Mucosa of rectum (tissue), 2 donors: Measurements from ENCODE around the gene MAP3K19.
A peak's percentile ranks its signal among the peaks of the same experiment; 100 is the strongest.
"Not testable (repeated sequence)": the region's sequence is repeated elsewhere in the genome, so short reads cannot be mapped to it uniquely, and the experiment has no call there.

Source experiments
- H3K27ac ChIP-seq, 2 donors: one replicate each; pipeline ENCODE4 v1.7.0; 2013; ENCODE audit warnings: inconsistent platforms in 2 of 2, low read depth in 2 of 2, low read length in 2 of 2
- H3K27me3 ChIP-seq, 2 donors: one replicate each; pipeline ENCODE4 v1.7.0; 2013; ENCODE audit warnings: low read length in 2 of 2; ENCODE audit not compliant: control insufficient read depth in 2 of 2, insufficient read depth in 2 of 2
- H3K36me3 ChIP-seq, 2 donors: one replicate each; pipeline ENCODE4 v1.7.0; 2013; ENCODE audit warnings: low read length in 2 of 2; ENCODE audit not compliant: control insufficient read depth in 2 of 2, insufficient read depth in 2 of 2
- H3K4me1 ChIP-seq, 2 donors: one replicate each; pipeline ENCODE4 v1.7.0; 2013; ENCODE audit warnings: low read length in 2 of 2, mild to moderate bottlenecking in 1 of 2; ENCODE audit not compliant: control insufficient read depth in 2 of 2, insufficient read depth in 2 of 2
- H3K4me3 ChIP-seq, 2 donors: one replicate each; pipeline ENCODE4 v1.7.0; 2013; ENCODE audit warnings: low read length in 2 of 2
- H3K9ac ChIP-seq, 2 donors: one replicate each; pipeline ENCODE4 v1.7.0; 2013; ENCODE audit warnings: low read length in 2 of 2, low read depth in 1 of 2, mild to moderate bottlenecking in 1 of 2
- H3K9me3 ChIP-seq, 2 donors: one replicate each; pipeline ENCODE4 v1.7.0; 2013; ENCODE audit warnings: low read length in 2 of 2; ENCODE audit not compliant: control insufficient read depth in 2 of 2
- donor health status: healthy.
- donor health status: Normal muscosa, but diverticular disease.

The MAP3K19 gene

GRCh38 chr2:134967166-134967565 lies 80.1 kb downstream of the MAP3K19 start:
- not testable (repeated sequence) for H3K4me3 ChIP-seq, H3K36me3 ChIP-seq, H3K9me3 ChIP-seq, H3K9ac ChIP-seq, H3K4me1 ChIP-seq, H3K27ac ChIP-seq, H3K27me3 ChIP-seq

- Histone ChIP-seq H3K36me3 (peaks cover 21 to 23% of the 10 kb centered on the region in 2 donors), H3K9ac (no peak overlapping the region), H3K4me3 (no peak overlapping the region), H3K9me3 (no peaks in the 10 kb centered on the region), H3K4me1 (peaks cover 5 to 16% of the 10 kb centered on the region in 2 donors), H3K27me3 (no peaks in the 10 kb centered on the region), H3K27ac (no peak overlapping the region)
Observed at GRCh38 chr2:134957477-134957876, 89.8 kb downstream of the MAP3K19 start.

DNA sequence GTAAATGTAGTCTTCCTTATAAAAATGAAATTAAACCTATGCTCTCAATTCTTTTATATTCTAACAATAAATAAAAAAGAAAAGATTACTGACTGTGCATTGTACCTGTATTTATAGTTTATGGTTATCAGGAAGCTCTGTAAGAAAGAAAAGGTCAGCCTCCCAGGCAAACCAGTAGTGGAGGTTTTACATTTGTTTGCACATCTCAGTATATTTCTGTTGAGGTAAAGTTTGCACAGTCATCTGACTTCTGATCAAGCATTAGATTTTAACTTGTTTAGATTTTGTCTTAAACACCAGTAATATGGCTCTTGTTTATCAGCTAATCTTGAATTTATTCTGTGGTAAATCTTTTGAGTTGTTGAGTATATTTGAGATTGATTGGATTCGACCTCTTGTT lies 91.5 kb downstream of the MAP3K19 start:
- H3K27ac ChIP-seq = peak overlapping the region in 1 of 2 donors; percentile 21
- no peak overlapping the region for H3K9ac ChIP-seq
- H3K4me1 ChIP-seq = peaks cover 5 to 16% of the 10 kb centered on the region in 2 donors
- peaks cover 27 to 28% of the 10 kb centered on the region in 2 donors for H3K36me3 ChIP-seq
- H3K27me3 ChIP-seq = no peaks in the 10 kb centered on the region
- no peaks in the 10 kb centered on the region for H3K9me3 ChIP-seq
- no peak overlapping the region for H3K4me3 ChIP-seq

GRCh38 chr2:134954065-134954464 lies 93.2 kb downstream of the MAP3K19 start:
- Histone ChIP-seq H3K27me3 (no peaks in the 10 kb centered on the region), H3K4me1 (peaks cover 2 to 21% of the 10 kb centered on the region in 2 donors), H3K4me3 (no peak overlapping the region), H3K36me3 (peaks cover 27 to 28% of the 10 kb centered on the region in 2 donors), H3K9me3 (no peaks in the 10 kb centered on the region), H3K9ac (no peak overlapping the region), H3K27ac (no peak overlapping the region)

DNA sequence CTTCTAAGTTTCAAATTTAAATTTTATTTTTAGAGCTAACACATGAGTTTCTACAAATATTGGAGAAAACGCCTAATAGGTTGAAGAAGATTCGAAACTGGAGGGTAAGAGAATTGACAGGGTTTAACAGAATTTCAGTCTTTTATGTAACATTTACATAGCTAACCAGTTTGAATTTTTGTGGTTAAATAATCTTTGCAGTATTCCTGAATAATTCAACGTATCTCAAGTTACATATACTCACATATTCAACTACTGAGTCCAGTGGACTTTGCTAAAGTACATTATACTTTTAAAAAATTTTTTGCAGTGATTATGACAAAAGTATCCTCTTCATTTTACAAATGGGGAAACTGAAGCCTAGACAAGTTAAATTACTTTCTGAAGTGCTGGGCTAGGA lies 94.6 kb downstream of the MAP3K19 start:
- Histone ChIP-seq H3K4me1 (peaks cover 0 to 13% of the 10 kb centered on the region in 2 donors), H3K9me3 (no peaks in the 10 kb centered on the region), H3K27ac (no peak overlapping the region), H3K27me3 (no peaks in the 10 kb centered on the region), H3K9ac (no peak overlapping the region), H3K4me3 (no peak overlapping the region), H3K36me3 (peaks cover 29 to 35% of the 10 kb centered on the region in 2 donors)

DNA sequence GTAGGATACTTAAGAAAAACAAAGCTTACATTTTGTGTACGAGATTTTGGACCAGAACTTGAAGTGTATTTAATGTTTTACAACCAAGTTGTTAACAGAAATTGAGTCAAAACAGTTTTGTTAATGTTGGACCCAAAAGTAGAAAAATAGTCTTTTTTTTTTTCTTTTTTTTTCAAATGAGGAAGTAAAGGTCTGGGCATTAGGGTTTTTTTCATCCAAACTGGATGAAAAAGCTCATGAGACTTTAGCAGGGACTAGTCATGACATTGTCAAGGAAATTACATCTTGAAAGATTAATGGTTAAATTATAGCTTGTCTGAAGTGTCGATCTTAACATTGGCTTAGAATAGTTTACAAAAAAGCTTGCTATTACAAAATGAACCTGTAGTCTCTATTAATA lies 96.4 kb downstream of the MAP3K19 start:
- Histone ChIP-seq H3K4me1 (peaks cover 0 to 13% of the 10 kb centered on the region in 2 donors), H3K9ac (no peak overlapping the region), H3K9me3 (no peaks in the 10 kb centered on the region), H3K36me3 (peaks cover 34 to 40% of the 10 kb centered on the region in 2 donors), H3K4me3 (no peak overlapping the region), H3K27ac (peak overlapping the region in 1 of 2 donors; percentile 54), H3K27me3 (no peaks in the 10 kb centered on the region)

GRCh38 chr2:134949981-134950708 lies 97.1 kb downstream of the MAP3K19 start:
- Histone ChIP-seq H3K36me3 (peaks cover 36 to 42% of the 10 kb centered on the region in 2 donors), H3K27me3 (no peaks in the 10 kb centered on the region), H3K9me3 (no peaks in the 10 kb centered on the region), H3K9ac (no peak overlapping the region), H3K4me3 (no peak overlapping the region), H3K4me1 (peaks cover 0 to 9% of the 10 kb centered on the region in 2 donors), H3K27ac (peak overlapping the region; percentile 54 to 57)

DNA sequence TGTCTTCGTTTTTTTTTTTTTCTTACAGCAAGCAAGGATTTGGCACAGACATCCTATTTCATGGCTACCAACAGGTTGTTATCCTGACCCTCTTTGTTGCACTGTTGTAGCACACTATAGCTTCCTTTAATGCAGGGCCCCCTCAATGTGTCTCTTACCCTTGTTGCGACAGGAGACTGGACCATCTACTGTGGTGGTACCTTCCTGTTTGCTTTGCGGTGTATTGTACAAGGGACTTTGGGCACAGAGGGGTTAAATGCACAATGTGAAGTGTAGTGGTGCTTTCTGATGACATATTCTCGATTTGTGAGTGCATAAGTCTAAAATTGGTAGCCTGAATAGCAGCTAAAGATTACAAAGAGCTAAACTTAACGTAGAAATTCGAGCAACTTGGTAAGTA lies 101.2 kb downstream of the MAP3K19 start:
- H3K9me3 ChIP-seq = no peaks in the 10 kb centered on the region
- no peak overlapping the region for H3K9ac ChIP-seq
- H3K4me3 ChIP-seq = no peak overlapping the region
- peaks cover 0 to 8% of the 10 kb centered on the region in 2 donors for H3K4me1 ChIP-seq
- peaks cover 23 to 24% of the 10 kb centered on the region in 2 donors for H3K36me3 ChIP-seq
- H3K27me3 ChIP-seq = no peaks in the 10 kb centered on the region
- H3K27ac ChIP-seq = no peak overlapping the region

DNA sequence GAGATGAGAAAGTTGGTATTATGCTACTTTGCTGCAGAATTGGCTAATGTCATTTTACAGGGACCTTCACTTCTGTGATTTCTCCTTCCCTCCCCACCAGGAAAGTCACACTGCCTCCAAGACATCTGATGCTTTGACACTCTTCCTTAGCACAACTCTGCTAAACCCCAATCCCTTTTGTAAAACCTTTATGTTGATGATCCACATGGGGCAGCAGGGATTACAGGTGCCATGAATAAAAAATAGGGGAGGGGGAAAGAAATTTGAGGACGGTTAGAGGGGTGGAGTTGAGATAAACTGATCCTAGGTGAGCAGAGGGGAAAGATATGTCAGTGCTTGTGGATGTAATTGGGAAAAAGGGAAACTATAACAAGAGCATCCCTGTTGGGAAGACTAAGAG lies 102.3 kb downstream of the MAP3K19 start:
- Histone ChIP-seq H3K4me1 (peaks cover 0 to 2% of the 10 kb centered on the region in 2 donors), H3K36me3 (peaks cover 29 to 33% of the 10 kb centered on the region in 2 donors), H3K4me3 (no peak overlapping the region), H3K9me3 (no peaks in the 10 kb centered on the region), H3K27ac (no peak overlapping the region), H3K9ac (no peak overlapping the region), H3K27me3 (no peaks in the 10 kb centered on the region)

DNA sequence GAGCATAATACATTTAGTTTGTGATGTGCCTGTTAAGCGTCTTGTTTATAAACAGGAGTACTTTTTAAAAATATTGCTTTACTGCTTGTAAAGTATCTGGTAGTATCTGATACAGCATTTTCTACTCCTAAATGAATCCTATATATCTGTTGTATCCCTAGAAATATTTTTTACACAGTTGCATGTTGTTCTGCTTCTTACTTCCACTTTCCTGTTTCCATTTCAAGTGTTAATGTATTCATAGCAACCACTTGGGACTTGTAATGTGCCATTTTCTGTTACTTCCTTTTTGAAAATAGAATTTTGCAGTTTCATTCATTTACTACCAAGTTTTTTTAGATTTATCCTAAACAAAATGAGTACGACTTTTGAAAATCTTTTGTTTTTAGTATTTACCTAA lies 103.7 kb downstream of the MAP3K19 start:
- peaks cover 40 to 45% of the 10 kb centered on the region in 2 donors for H3K36me3 ChIP-seq
- no peaks in the 10 kb centered on the region for H3K9me3 ChIP-seq
- H3K27ac ChIP-seq = no peak overlapping the region
- H3K9ac ChIP-seq = no peak overlapping the region
- no peaks in the 10 kb centered on the region for H3K27me3 ChIP-seq
- no peaks in the 10 kb centered on the region for H3K4me1 ChIP-seq
- H3K4me3 ChIP-seq = no peak overlapping the region
